HG03565 (cell line): ENCODE measurements around the gene MAD2L2.
A peak's percentile ranks its signal among the peaks of the same experiment; 100 is the strongest.

ENCODE experiments used
- ATAC-seq: cut with Tn5 transposase; IDR thresholded peaks from one replicate; pipeline ENCODE4 v1.9.1; 2021; ENCODE audit warnings: mild to moderate bottlenecking, moderate library complexity; ENCODE audit not compliant: unreplicated experiment

Gene MAD2L2

GRCh38 chr1:11684070-11684469 is 3.1 kb upstream of the MAD2L2 start:
- ATAC-seq = no peak

- ATAC-seq = no peak
Observed at GRCh38 chr1:11682799-11683198, 1.9 kb upstream of the MAD2L2 start.

GRCh38 chr1:11682287-11682771 is 1.4 kb upstream of the MAD2L2 start:
- no peak for ATAC-seq

- peak; percentile 22 for ATAC-seq
Observed at GRCh38 chr1:11680270-11681070, 478 bp downstream of the MAD2L2 start.

GRCh38 chr1:11678442-11678841 is 2.5 kb downstream of the MAD2L2 start:
- no peak for ATAC-seq

- no peak for ATAC-seq
Observed at GRCh38 chr1:11676386-11677103, 4.4 kb downstream of the MAD2L2 start.

GRCh38 chr1:11675325-11675724 is 5.6 kb downstream of the MAD2L2 start:
- ATAC-seq = no peak

GRCh38 chr1:11674488-11674887 is 6.5 kb downstream of the MAD2L2 start:
- ATAC-seq = no peak

- ATAC-seq = no peak
Observed at GRCh38 chr1:11673089-11673769, 7.7 kb downstream of the MAD2L2 start.

GRCh38 chr1:11671544-11672286 is 9.2 kb downstream of the MAD2L2 start:
- ATAC-seq = no peak

GRCh38 chr1:11671205-11671543 is 9.8 kb downstream of the MAD2L2 start:
- ATAC-seq = no peak

GRCh38 chr1:11670747-11671146 is 10.2 kb downstream of the MAD2L2 start:
- no peak for ATAC-seq

- ATAC-seq = no peak
Observed at GRCh38 chr1:11668516-11668915, 12.4 kb downstream of the MAD2L2 start.

GRCh38 chr1:11664336-11665065 is 16.4 kb downstream of the MAD2L2 start:
- peak; percentile 22 for ATAC-seq

- ATAC-seq = no peak
Observed at GRCh38 chr1:11661103-11661502, 19.8 kb downstream of the MAD2L2 start.

- ATAC-seq = no peak
Observed at GRCh38 chr1:11659748-11660147, 21.2 kb downstream of the MAD2L2 start.

- no peak for ATAC-seq
Observed at GRCh38 chr1:11658542-11658941, 22.4 kb downstream of the MAD2L2 start.

- no peak for ATAC-seq
Observed at GRCh38 chr1:11657654-11658053, 23.3 kb downstream of the MAD2L2 start.

GRCh38 chr1:11654939-11655808 is 25.8 kb downstream of the MAD2L2 start:
- ATAC-seq = no peak
